Kidney (tissue), 22 donors: ENCODE data around the gene CR2. TPM values are rescaled to one million over a fixed set of nuclear protein-coding genes. Genes with fewer than 3 reads are reported as not detected.

Experiments
- DNase-seq, 5 donors: peaks; one replicate each; pipeline ENCODE4 v3.0.0-alpha.2; 2013 to 2020
- FAIRE-seq: peaks from 2 replicates; lab custom pipeline; 2012; peaks lifted over from hg19 to GRCh38; lab: Jason Lieb, UNC
- H3K27ac ChIP-seq, 2 donors: one replicate each; pipeline ENCODE4 v1.7.0; 2013; ENCODE audit warnings: low read depth in 2 of 2, low read length in 2 of 2, inconsistent platforms in 1 of 2
- H3K27me3 ChIP-seq: one replicate; pipeline ENCODE4 v1.7.1; 2013; ENCODE audit warnings: low read length, inconsistent platforms; ENCODE audit not compliant: control insufficient read depth, insufficient read depth
- H3K36me3 ChIP-seq, 3 donors: one replicate each; pipeline versions ENCODE4 v1.7.0 to v1.7.1; 2013; ENCODE audit warnings: low read length in 3 of 3, control low read depth in 1 of 3, inconsistent platforms in 1 of 3; ENCODE audit not compliant: insufficient read depth in 3 of 3, control insufficient read depth in 2 of 3
- H3K4me1 ChIP-seq, 3 donors: one replicate each; pipeline versions ENCODE4 v1.7.0 to v1.7.1; 2013; ENCODE audit warnings: low read length in 3 of 3, inconsistent platforms in 1 of 3, low read depth in 1 of 3; ENCODE audit not compliant: control insufficient read depth in 2 of 3, insufficient read depth in 2 of 3
- H3K4me3 ChIP-seq, 3 donors: one replicate each; pipeline versions ENCODE4 v1.7.0 to v1.8.1; 2013; ENCODE audit warnings: low read length in 3 of 3, control low read depth in 1 of 3, inconsistent platforms in 1 of 3
- H3K9ac ChIP-seq, 3 donors: one replicate each; pipeline versions ENCODE4 v1.7.0 to v1.7.1; 2013; ENCODE audit warnings: low read length in 3 of 3, control low read depth in 1 of 3, inconsistent platforms in 1 of 3
- H3K9me3 ChIP-seq, 3 donors: one replicate each; pipeline versions ENCODE4 v1.7.0 to v1.7.1; 2013; ENCODE audit warnings: low read length in 3 of 3, control low read depth in 1 of 3, inconsistent platforms in 1 of 3; ENCODE audit not compliant: control insufficient read depth in 2 of 3, insufficient read depth in 1 of 3
- CTCF ChIP-seq: IDR thresholded peaks from 3 replicates; pipeline ENCODE4 v1.5.1; 2012; ENCODE audit warnings: mild to moderate bottlenecking, moderate library complexity, borderline replicate concordance; ENCODE audit not compliant: insufficient read depth; ENCODE audit errors: extremely low read depth
- intact Hi-C: fragments of 100-400 bp; cut with DNase I; formaldehyde crosslinking; loops from one replicate; pipeline ENCODE4 v1.11.1; 2022
- long read RNA-seq, 10 donors: library from polyadenylated mRNA in 1 of 10; unstranded in 1 of 10; transcript quantifications; one replicate each; pipeline ENCODE4 v2.0.0 and lab custom pipeline, GENCODE V29; 2021 to 2026
- polyA plus RNA-seq: library from polyadenylated mRNA; stranded (reverse); fragments of 350-450 nt; fragmentation: Illumina TruSeq; extraction: RNeasy Lipid Tissue Mini Kit (QIAGEN cat#74804); gene quantifications from one replicate; pipeline ENCODE4 v1.2.3, GENCODE V29; 2014; ENCODE audit warnings: low read depth, low replicate concordance; ENCODE audit not compliant: insufficient read depth
- total RNA-seq: library from RNA; stranded (reverse); fragmentation: NEBNext Ultra II Directional; extraction: Animal tissue kit (Norgen Biotek cat#: 25700); gene quantifications from one replicate; pipeline ENCODE4 v1.2.1, GENCODE V29; 2021
- donor health status: control.
- donor health status: control.
- donor health status: control.
- donor health status: control.
- donor health status: control.
- donor health status: DM: yes; HTN: yes; CAD: no.
- donor health status: Normal renal cell carcinoma (clear cell type).

Gene CR2
- 0.98 TPM for total RNA-seq
- 0.28 TPM for polyA plus RNA-seq
- long read RNA-seq, donor 1, result 0 reads
- long read RNA-seq, donor 2, result 0 reads
- long read RNA-seq, donor 3, result 0 reads
- long read RNA-seq, donor 4, result 0 reads
- long read RNA-seq, donor 5, result 0 reads
- long read RNA-seq, donor 6, result 0 reads
- long read RNA-seq, donor 7, result 0 reads
- long read RNA-seq, donor 8, result 0 reads
- long read RNA-seq, donor 9, result 0 reads
- long read RNA-seq, donor 10, result 0 reads

DNA sequence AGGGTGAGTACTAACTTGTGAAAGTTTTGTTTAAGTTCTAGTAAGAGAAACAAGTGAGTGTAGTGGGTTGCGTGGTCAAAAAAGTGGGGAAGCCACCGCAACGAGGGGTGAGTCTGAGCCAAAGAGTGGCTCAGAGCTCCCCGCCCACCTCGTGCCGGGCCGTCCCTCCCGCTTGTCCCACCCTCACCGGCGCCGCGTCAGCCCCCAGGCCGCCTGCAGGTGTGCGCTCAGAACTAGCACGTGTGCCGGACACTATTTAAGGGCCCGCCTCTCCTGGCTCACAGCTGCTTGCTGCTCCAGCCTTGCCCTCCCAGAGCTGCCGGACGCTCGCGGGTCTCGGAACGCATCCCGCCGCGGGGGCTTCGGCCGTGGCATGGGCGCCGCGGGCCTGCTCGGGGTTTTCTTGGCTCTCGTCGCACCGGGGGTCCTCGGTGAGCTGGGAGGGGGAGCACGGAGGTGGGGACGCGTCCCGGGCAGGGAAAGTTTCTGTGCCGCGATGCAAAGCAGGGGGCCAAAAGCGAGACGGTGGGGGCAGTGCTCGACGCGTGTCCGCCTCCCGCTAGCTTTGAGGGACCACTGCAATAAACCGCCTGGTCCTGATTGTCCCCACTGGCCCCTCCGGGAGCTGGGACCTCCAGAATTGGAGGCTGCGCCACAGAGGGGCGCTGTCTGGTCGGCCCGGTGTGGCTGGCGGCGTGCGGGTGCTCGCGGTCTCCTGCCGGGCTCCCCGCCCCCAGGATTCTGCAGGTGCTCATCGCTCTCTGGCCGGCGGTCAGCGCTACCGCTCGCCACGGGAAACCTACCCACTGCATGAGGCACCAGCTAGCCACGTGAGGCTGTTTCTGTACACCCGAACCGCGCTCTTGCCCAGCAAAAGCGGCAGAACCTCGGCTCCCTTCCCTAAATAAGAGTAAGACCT, at the start of gene CR2:
CR2 (plus strand) TSS at position 283 of the 919 bp plus-strand sequence; CDS start at position 374, 91 bp downstream.
- no peaks in the 10 kb centered on the region for H3K9me3 ChIP-seq
- DNase-seq (peak; percentile 66 to 79 (median 73)), FAIRE-seq (no peak)
- H3K4me1 ChIP-seq, result peaks cover 0 to 2% (median 0%) of the 10 kb centered on the region in 3 donors
- H3K36me3 ChIP-seq, result no peaks in the 10 kb centered on the region
- H3K9ac ChIP-seq, result no peak within 1 kb of the TSS
- TF ChIP-seq CTCF, result peak; percentile 5
- peaks cover 9% of the 10 kb centered on the region for H3K27me3 ChIP-seq
- no peak within 1 kb of the TSS for H3K27ac ChIP-seq
- intact Hi-C loops, result no loop called here
- peak within 1 kb of the TSS in 2 of 3 donors; percentile 21 to 59 for H3K4me3 ChIP-seq

GRCh38 chr1:207404849-207405525, 49.1 kb upstream of the CR2 start:
- DNase-seq, result peak in 2 of 5 donors; percentile 73 to 89
- no peak overlapping the region for H3K9ac ChIP-seq
- no peaks in the 10 kb centered on the region for H3K9me3 ChIP-seq
- H3K27ac ChIP-seq, result no peak overlapping the region
- H3K4me3 ChIP-seq, result no peak overlapping the region
- peak; percentile 70 for TF ChIP-seq CTCF
- FAIRE-seq, result peak; percentile 96
- H3K27me3 ChIP-seq, result no peaks in the 10 kb centered on the region
- intact Hi-C loops, result loop anchor here (10.0 kb wide), 1 partner anchor 320 kb away; the partner anchor contains the start of gene C4BPB
- no peaks in the 10 kb centered on the region for H3K36me3 ChIP-seq
- H3K4me1 ChIP-seq, result no peaks in the 10 kb centered on the region

GRCh38 chr1:207405814-207406213, 48.3 kb upstream of the CR2 start:
- TF ChIP-seq CTCF, result no peak
- no peak overlapping the region for H3K9ac ChIP-seq
- no peak overlapping the region for H3K27ac ChIP-seq
- intact Hi-C loops, result loop anchor here (10.0 kb wide), 1 partner anchor 321 kb away; the partner anchor contains the start of gene C4BPB
- no peaks in the 10 kb centered on the region for H3K36me3 ChIP-seq
- no peak for FAIRE-seq
- H3K4me3 ChIP-seq, result no peak overlapping the region
- no peaks in the 10 kb centered on the region for H3K27me3 ChIP-seq
- no peak for DNase-seq
- H3K4me1 ChIP-seq, result no peaks in the 10 kb centered on the region
- H3K9me3 ChIP-seq, result no peaks in the 10 kb centered on the region
